Thyroid gland (tissue), 4 donors: ENCODE measurements around the gene SORT1.

Experiments used
- CTCF ChIP-seq, 6 experiments: fragments of 200-600 bp in 3 of 6; fragments of 450-650 bp in 3 of 6; sonication (generic) in 3 of 6; IDR thresholded peaks; one replicate each; pipeline ENCODE4 v1.5.1; 2016 to 2019; ENCODE audit warnings: antibody characterized with exemption in 6 of 6, mild to moderate bottlenecking in 2 of 6, inconsistent platforms in 1 of 6, moderate library complexity in 1 of 6
- POLR2A ChIP-seq, 2 donors: fragments of 450-650 bp; IDR thresholded peaks; one replicate each; pipeline ENCODE4 v1.6.1; 2017; ENCODE audit warnings: antibody characterized with exemption in 2 of 2, mild to moderate bottlenecking in 2 of 2, moderate library complexity in 1 of 2

GRCh38 chr1:109385417-109385816 is 12.3 kb downstream of the SORT1 start:
- TF ChIP-seq CTCF (IDR thresholded peaks at IDR 0.05) (no peak), POLR2A (IDR thresholded peaks at IDR 0.05) (peak in 1 of 2 donors; percentile 35)
